SU-DHL-6 (cell line): ENCODE measurements around the gene PTPRK.

Experiments
- EZH2phosphoT487 ChIP-seq: fragments of 200-600 bp; sonication (generic), shearing (Covaris generic); conservative IDR thresholded peaks from 2 replicates; pipeline ENCODE4 v1.6.1; 2018; ENCODE audit warnings: mild to moderate bottlenecking, antibody characterized with exemption, low read length, moderate library complexity, mixed read lengths
- TF ChIP-seq, protein P1 (sequence below): fragments of 200-600 bp; sonication (generic); IDR thresholded peaks from one replicate; pipeline ENCODE4 v1.5.1; 2017; ENCODE audit warnings: antibody characterized with exemption, mild to moderate bottlenecking, low read length, moderate library complexity; ENCODE audit not compliant: insufficient read depth, poor library complexity, severe bottlenecking

DNA sequence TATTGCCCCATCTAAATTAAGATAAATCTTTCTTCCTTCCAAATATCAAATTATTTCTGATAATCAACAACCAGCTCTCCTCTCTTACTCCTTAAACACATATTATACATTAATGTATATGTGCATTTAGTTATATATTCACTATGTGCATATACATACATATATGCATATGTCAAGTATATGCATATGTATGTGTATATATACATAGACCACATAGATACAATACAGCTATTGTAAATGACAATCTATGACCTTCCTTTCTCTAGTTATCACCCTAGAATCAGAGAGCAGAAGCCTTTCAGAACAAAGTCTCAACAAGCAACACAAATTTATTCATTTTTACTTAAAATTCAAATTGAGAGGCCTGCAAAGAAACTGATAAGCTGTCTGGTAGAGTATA lies 378.5 kb downstream of the PTPRK start:
- TF ChIP-seq, protein P1, sequence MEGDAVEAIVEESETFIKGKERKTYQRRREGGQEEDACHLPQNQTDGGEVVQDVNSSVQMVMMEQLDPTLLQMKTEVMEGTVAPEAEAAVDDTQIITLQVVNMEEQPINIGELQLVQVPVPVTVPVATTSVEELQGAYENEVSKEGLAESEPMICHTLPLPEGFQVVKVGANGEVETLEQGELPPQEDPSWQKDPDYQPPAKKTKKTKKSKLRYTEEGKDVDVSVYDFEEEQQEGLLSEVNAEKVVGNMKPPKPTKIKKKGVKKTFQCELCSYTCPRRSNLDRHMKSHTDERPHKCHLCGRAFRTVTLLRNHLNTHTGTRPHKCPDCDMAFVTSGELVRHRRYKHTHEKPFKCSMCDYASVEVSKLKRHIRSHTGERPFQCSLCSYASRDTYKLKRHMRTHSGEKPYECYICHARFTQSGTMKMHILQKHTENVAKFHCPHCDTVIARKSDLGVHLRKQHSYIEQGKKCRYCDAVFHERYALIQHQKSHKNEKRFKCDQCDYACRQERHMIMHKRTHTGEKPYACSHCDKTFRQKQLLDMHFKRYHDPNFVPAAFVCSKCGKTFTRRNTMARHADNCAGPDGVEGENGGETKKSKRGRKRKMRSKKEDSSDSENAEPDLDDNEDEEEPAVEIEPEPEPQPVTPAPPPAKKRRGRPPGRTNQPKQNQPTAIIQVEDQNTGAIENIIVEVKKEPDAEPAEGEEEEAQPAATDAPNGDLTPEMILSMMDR = no peak
- TF ChIP-seq EZH2phosphoT487 = no peak
